RWPE2 (cell line): Measurements from ENCODE around the gene CHI3L1.

ENCODE experiments used
- ATAC-seq: fragments of 200-7000 bp; cut with Tn5 transposase; 3 replicates; pipeline ENCODE4 v1.9.1; 2021; ENCODE audit warnings: low read depth
- DNase-seq: peaks from one replicate; pipeline ENCODE4 v3.0.0-alpha.2; 2020; ENCODE audit warnings: low spot score
- H3K27ac ChIP-seq: fragments of 450-650 bp; 2 replicates; pipeline ENCODE4 v1.5.1; 2017; ENCODE audit warnings: mild to moderate bottlenecking; ENCODE audit not compliant: poor library complexity, severe bottlenecking
- H3K27me3 ChIP-seq: fragments of 250-450 bp; sonication (Bioruptor Pico); 2 replicates; pipeline ENCODE4 v1.5.1; 2021; ENCODE audit warnings: mild to moderate bottlenecking, moderate library complexity; ENCODE audit not compliant: insufficient read depth, poor library complexity, severe bottlenecking
- H3K36me3 ChIP-seq: fragments of 250-450 bp; sonication (Bioruptor Pico); 2 replicates; pipeline ENCODE4 v1.5.1; 2020; ENCODE audit warnings: low read depth, mild to moderate bottlenecking, moderate library complexity
- H3K4me1 ChIP-seq: fragments of 250-450 bp; sonication (Bioruptor Pico); 2 replicates; pipeline ENCODE4 v1.5.1; 2021; ENCODE audit warnings: mild to moderate bottlenecking, moderate library complexity; ENCODE audit not compliant: insufficient read depth, poor library complexity, severe bottlenecking
- H3K4me3 ChIP-seq: fragments of 250-450 bp; sonication (Bioruptor Pico); 2 replicates; pipeline ENCODE4 v1.5.1; 2021; ENCODE audit warnings: mild to moderate bottlenecking, moderate library complexity; ENCODE audit not compliant: severe bottlenecking
- H3K9me3 ChIP-seq: fragments of 250-450 bp; sonication (Bioruptor Pico); 2 replicates; pipeline ENCODE4 v1.5.1; 2021; ENCODE audit warnings: mild to moderate bottlenecking, moderate library complexity; ENCODE audit not compliant: severe bottlenecking
- TF ChIP-seq, protein P1 (sequence below): fragments of 450-650 bp; IDR thresholded peaks from one replicate; pipeline ENCODE4 v1.5.1; 2017; ENCODE audit warnings: mild to moderate bottlenecking, moderate library complexity; ENCODE audit not compliant: poor library complexity, severe bottlenecking

The CHI3L1 gene

GRCh38 chr1:203129501-203130231 is 56.8 kb downstream of the CHI3L1 start:
- Histone ChIP-seq H3K36me3 (no peaks in the 10 kb centered on the region), H3K4me3 (no peak overlapping the region), H3K9me3 (no peaks in the 10 kb centered on the region), H3K27me3 (no peaks in the 10 kb centered on the region), H3K4me1 (peaks cover 4% of the 10 kb centered on the region), H3K27ac (no peak overlapping the region)
- DNase-seq = no peak
- TF ChIP-seq, protein P1, sequence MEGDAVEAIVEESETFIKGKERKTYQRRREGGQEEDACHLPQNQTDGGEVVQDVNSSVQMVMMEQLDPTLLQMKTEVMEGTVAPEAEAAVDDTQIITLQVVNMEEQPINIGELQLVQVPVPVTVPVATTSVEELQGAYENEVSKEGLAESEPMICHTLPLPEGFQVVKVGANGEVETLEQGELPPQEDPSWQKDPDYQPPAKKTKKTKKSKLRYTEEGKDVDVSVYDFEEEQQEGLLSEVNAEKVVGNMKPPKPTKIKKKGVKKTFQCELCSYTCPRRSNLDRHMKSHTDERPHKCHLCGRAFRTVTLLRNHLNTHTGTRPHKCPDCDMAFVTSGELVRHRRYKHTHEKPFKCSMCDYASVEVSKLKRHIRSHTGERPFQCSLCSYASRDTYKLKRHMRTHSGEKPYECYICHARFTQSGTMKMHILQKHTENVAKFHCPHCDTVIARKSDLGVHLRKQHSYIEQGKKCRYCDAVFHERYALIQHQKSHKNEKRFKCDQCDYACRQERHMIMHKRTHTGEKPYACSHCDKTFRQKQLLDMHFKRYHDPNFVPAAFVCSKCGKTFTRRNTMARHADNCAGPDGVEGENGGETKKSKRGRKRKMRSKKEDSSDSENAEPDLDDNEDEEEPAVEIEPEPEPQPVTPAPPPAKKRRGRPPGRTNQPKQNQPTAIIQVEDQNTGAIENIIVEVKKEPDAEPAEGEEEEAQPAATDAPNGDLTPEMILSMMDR = no peak
- ATAC-seq = no peak
